T-cell (primary cell): ENCODE data around the gene ADSS2. TPM values are rescaled to one million over a fixed set of nuclear protein-coding genes. Genes with fewer than 3 reads are reported as not detected.

Source experiments
- total RNA-seq, 35 experiments: library from RNA in 6 of 35; stranded (reverse) in 6 of 35; fragments of 120-200 nt in 1 of 35; gene quantifications; one replicate each; pipeline versions ENCODE4 v1.2.1 to v1.2.4 and lab custom pipeline; 2013 to 2026

ADSS2 gene
- total RNA-seq, 5 donors from 2014 or later (not counting 1 experiment from before 2014, with no cell fraction given): 49.6 to 53.4 (median 51.6) TPM

Other genes with a start within 250 kb of the ADSS2 start
- gene CATSPERE, start 9.4 kb upstream of the ADSS2 start, total RNA-seq: 1 to 10 TPM in 4 of 5 donors, under 1 TPM in 1; 0.79 to 1.5 (median 1.3) TPM
- gene DESI2, start 201.2 kb upstream of the ADSS2 start, total RNA-seq: 10 to 100 TPM; 17.0 to 20.9 (median 17.8) TPM